GM12873 (cell line): ENCODE data around the gene PAOX.

ENCODE experiments used
- CTCF ChIP-seq: IDR thresholded peaks from 2 replicates; pipeline ENCODE4 v1.5.1; 2012; ENCODE audit warnings: low read depth, mild to moderate bottlenecking, moderate library complexity, low read length, control low read depth; ENCODE audit not compliant: insufficient read depth; ENCODE audit errors: missing control alignments

PAOX gene

GRCh38 chr10:133379152-133379800 lies at the start of gene PAOX:
Gene PAOX, plus strand, starts transcription at chr10:133379262. Its CDS starts 55 bp downstream, at chr10:133379317.
- no peak for TF ChIP-seq CTCF

- peak; percentile 89 for TF ChIP-seq CTCF
Observed at GRCh38 chr10:133329491-133330202, 49.4 kb upstream of the PAOX start.

GRCh38 chr10:133332936-133333699 lies 45.9 kb upstream of the PAOX start:
- TF ChIP-seq CTCF = no peak

- no peak for TF ChIP-seq CTCF
Observed at GRCh38 chr10:133334503-133335245, 44.4 kb upstream of the PAOX start.

DNA sequence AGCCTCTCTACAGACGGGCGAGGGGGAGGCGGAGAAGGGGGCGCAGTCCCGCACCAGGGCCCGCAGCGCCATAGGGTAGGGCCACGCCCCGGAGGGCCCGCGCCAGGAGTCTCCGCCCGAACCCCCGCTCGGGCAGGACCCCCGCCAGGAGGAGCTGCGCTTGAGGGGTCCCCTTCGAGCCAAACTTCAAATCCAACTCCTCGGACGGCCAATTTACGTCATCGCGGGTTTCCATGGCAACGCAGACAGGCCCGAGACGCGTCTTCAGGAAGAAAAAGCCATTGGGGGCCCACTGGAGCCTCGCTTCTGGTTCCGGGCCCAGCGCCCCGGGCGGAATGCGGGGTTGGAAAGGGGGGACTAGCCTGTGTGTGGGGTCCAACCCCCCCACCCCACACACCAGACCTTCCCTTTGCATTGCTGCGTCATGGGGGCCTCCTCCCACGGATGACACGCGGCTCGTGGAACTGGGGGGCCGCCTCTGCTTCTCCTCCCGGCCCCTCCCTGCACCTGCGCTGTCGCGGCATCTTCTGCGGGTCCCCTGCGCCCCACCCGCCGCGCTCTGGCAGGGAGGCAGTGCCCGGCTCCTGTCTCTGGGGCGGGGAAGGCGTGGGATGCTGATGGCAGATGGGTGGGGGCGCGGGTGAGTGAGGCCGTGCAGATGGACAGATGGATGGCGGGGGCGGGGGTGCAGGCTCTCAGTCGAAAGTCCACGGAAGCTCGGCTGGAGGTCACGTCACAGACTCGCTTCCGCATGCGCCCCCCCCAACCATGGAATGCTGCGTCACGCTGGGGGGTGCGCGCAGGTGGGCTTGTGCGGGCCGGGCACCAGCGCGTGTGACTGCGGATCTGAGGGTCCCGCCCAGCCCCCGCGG lies 43.6 kb upstream of the PAOX start:
- TF ChIP-seq CTCF = no peak

DNA sequence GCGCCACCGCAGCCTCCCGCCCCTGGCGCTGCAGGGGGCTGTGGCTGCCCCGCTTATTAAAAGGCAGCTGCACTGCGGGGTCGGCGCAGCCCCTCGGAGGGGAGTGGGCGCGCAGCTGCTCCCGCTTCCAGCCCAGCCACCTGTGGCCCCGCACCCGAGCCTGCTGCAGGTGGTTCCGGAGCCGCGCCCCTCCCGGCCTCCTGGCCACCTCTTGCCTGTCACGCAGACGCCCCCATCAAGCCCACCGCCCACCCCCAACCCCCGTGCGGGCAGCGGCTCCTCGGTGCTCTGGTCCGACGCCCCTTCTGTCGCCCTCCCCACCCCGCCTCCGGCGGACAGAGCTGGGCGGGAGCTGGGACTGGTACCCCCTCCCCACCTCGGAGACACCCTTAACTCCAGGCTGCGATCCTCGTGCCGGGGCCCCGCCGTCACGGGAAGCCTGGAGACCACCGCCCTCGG lies 42.9 kb upstream of the PAOX start:
- no peak for TF ChIP-seq CTCF
